NCI-H1092 (cell line): ENCODE results near the gene CCDC70.

Experiments used
- DNase-seq: peaks from one replicate; lab custom pipeline; 2025; lab: John Stamatoyannopoulos, UW

CCDC70 gene

DNA sequence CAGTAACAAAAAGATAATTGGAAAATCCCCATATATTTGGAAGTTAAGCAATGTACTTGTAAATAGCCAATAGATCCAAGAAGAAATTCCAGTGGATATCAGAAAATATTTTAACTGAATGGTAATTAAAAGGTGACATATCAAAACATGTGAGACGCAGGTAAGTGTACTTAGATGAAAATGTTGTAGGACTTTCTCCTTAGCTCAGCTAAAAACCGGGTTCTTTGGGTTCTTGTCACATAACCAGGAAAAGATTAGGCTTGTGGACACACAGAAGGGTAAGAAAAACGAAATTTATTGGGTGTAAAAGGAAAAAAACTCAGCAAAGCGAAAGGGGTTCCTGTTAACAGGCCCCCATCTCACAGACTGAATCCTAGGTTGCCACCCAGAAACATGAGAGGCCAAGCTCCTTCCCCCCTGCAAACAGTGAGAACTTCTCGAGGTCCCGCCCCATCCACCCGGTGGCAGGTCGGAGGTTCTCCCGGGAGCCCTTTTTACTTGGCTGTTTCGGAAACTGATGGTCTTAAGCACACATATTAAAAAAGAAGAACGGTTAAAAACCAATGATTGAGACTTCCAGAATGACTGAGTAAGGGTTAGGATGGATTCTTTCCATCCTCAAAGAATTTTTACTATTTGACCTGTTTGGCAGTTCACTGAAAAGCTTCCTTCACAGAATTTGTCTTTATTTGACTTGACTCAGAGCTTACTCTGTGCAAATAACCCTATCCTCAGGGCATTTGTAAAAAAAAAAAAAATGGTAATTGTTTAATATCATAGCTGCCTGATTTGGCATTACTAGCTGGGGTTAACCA lies 3.1 kb upstream of the CCDC70 start:
- DNase-seq = no peak

DNA sequence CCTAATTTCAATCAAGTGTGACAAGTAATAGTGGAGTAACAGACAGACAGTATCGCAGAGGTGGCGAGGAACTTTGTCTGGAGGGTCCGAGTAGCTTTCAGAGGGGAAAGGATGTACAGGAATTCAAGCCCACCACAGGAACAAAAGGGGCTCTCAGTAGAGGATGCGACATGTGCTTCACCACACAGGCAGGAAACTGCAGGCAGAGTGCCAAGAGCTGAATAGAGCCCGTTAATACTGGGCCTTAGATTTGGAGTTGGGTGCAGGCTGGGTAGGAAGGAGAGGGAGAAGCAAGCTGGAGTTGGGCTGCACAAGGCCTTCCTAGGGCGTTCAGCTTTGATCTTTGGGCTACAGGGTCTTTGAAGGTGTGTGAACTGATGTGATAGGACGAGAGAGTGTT lies 1.2 kb downstream of the CCDC70 start:
- no peak for DNase-seq

GRCh38 chr13:51865838-51866237 lies 4.1 kb downstream of the CCDC70 start:
- DNase-seq = no peak

- DNase-seq = no peak
Observed at GRCh38 chr13:51867062-51867461, 5.3 kb downstream of the CCDC70 start.

DNA sequence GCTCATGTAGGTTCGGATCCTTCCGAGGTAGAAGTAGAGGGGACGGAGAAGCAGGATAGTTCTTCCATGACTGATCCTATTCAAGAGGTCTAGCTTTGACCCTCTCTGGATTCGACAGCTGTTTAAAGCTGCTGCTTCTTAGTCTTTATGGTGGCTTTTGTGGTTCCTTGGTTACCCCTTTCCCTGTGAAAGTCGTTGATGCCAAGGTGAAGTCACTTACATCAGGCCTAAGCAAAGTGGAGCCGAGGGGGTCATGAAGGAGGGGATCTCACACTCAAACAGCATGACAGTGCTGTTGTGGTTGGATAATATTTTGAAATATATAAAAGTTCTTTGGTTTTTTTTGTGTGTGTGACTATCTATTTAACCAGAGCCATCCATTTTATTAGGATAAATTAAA lies 8.1 kb downstream of the CCDC70 start:
- DNase-seq = no peak

- DNase-seq = no peak
Observed at GRCh38 chr13:51870616-51871015, 8.8 kb downstream of the CCDC70 start.

- DNase-seq = no peak
Observed at GRCh38 chr13:51873117-51873798, 11.5 kb downstream of the CCDC70 start.

DNA sequence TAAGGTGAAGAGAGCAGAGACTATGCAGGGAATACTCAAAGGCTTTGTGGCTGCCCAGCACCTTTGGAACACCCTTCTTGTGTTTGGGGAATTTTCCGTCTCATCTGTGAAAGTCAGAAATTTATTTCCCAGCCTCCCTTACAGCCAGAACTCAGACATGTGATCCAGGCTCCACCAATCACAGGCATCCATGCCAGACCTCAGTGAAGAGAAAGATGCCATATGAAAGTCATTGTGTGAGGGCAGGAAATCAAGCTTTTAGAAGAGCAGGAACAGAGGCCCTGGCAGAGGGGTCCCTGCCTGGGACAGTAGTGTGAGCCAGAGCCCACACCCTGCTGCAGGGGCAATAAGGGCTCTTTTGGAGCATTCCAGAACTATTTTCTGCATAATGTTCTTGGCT lies 12.1 kb downstream of the CCDC70 start:
- DNase-seq = no peak

GRCh38 chr13:51874651-51875050 lies 12.9 kb downstream of the CCDC70 start:
- no peak for DNase-seq

- no peak for DNase-seq
Observed at GRCh38 chr13:51879133-51879532, 17.4 kb downstream of the CCDC70 start.

DNA sequence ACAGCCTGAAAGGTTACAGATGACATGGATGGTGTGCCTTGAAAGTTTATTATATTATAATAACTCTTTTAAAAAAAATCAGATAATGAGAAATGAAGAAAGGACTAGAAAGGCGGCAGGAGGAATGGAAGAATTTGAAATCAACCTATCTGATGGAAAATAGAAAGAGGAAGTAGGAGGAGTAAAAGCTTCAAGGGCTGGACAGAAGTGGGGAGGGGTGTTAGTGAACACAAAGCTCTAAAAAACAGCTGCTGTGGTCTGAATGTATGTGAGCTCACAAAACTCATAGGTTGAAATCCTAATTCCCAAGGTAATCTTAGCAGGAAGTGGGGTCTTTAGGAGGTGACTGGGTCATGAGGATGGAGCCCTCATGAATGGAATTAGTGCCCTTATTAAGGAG lies 19.5 kb downstream of the CCDC70 start:
- no peak for DNase-seq

GRCh38 chr13:51882570-51883225 lies 20.9 kb downstream of the CCDC70 start:
- no peak for DNase-seq

DNA sequence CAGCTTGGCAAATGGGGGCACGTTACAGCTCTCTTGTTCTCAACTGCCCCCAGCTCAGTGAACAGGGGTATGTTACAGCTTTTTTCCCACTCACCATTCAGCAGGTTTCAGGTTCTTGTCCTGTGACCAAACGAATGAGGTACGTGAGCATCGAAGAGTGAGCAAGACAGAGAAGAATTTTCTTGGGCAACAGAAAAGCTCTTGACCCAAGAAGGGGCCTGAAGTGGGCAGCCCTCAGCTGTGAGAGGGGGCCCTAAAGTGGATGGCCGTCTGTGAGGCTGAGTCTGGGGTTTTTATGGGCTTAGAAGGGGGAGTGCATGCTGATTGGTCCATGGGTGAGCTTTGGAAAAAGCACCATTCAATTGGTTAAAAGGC lies 21.4 kb downstream of the CCDC70 start:
- no peak for DNase-seq

GRCh38 chr13:51885651-51886050 lies 23.9 kb downstream of the CCDC70 start:
- DNase-seq = no peak

- DNase-seq = no peak
Observed at GRCh38 chr13:51887468-51887867, 25.7 kb downstream of the CCDC70 start.

DNA sequence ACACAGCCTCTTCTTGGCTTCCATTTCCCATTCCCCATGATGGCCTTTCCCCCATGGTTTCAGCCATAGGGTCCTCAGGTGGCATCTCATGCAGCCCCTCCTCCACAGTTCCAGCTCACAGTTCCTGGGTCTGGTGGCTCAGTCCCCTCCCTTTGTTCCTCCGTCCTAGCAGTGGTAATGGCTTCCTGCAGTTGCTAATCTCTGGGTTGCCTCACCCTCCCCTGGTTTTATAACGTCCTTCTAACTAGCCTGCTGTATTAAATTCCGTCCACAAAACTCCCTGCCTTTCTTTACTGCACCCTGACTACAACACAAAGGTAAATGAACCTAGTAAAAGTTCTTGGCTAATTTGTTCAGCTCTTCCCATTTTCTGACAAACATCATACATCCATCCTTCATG lies 30.9 kb downstream of the CCDC70 start:
- no peak for DNase-seq

DNA sequence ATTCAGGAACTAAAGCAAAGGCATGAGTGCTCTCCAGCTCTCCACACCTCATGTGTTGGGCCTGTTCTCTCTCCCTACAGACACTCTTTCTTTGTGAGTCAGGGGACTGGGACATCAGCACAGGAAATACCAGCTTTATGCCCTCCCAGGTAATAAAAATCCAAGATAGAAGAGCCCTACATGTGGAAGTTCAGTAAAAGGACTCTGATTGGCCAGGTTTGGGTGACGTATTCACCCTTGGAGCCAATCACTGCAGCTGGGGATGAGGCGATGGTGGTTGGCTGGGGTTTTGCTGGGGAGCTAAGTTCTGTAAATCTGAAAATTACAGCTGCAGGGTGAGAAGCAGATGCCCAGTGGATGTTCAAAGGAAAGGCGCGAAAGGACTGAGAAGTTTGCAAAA lies 32.5 kb downstream of the CCDC70 start:
- DNase-seq = no peak

- DNase-seq = no peak
Observed at GRCh38 chr13:51895906-51896888, 34.4 kb downstream of the CCDC70 start.

- DNase-seq = no peak
Observed at GRCh38 chr13:51900471-51900870, 38.7 kb downstream of the CCDC70 start.

DNA sequence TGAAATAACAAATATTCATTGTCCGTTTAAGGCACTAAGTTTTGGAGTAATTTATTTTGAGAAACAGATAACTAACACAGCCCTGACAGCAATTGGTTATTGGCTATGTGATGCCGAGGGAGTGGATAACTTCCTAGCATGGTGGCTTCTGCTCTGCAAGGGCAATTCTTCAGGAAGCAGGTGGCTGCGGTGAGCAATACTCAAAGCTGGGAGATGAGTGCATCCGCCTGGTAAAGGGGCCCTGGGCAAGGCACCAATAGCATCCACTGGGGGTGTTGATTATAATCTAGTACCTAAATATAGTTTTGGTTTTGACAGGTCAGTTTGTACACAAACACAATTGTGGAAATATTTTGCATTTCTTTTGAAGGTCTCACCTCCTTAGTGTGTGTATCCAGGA lies 41.0 kb downstream of the CCDC70 start:
- no peak for DNase-seq

GRCh38 chr13:51905787-51906186 lies 44.0 kb downstream of the CCDC70 start:
- DNase-seq = no peak

DNA sequence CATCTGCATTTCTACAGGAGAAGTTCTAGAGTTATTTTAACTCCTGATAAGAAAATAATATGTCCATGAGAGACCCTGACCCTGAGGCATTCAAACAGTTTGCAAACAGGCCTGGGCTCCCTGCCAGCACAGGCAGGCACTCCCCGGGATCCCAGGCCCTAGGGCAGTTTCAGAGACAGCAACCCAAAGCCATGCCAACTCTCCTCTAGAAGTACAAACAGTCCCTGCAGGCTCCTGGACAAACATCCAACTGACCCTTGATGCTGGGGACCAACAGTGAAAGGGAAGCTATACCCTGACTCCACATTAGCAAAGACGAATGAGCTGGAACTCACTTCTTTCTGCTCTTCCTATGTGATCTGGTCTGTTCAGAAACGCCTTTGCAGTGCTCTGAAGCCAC lies 44.8 kb downstream of the CCDC70 start:
- peak; percentile 12 for DNase-seq
